GM18951 (cell line): ENCODE results near the gene MCC.

ENCODE experiments used
- POLR2A ChIP-seq: IDR thresholded peaks from 4 replicates; pipeline ENCODE4 v1.6.1; 2011; ENCODE audit warnings: mild to moderate bottlenecking; ENCODE audit not compliant: insufficient read length, insufficient read depth; ENCODE audit errors: extremely low read depth
- in situ Hi-C: fragments of 300-500 bp; cut with MboI; formaldehyde crosslinking; loops from one replicate; pipeline ENCODE4 v1.12.0; 2022; ENCODE audit warnings: low sequenced_read_pairs, mixed read lengths, inconsistent platforms; ENCODE audit not compliant: unreplicated experiment

Gene MCC

DNA sequence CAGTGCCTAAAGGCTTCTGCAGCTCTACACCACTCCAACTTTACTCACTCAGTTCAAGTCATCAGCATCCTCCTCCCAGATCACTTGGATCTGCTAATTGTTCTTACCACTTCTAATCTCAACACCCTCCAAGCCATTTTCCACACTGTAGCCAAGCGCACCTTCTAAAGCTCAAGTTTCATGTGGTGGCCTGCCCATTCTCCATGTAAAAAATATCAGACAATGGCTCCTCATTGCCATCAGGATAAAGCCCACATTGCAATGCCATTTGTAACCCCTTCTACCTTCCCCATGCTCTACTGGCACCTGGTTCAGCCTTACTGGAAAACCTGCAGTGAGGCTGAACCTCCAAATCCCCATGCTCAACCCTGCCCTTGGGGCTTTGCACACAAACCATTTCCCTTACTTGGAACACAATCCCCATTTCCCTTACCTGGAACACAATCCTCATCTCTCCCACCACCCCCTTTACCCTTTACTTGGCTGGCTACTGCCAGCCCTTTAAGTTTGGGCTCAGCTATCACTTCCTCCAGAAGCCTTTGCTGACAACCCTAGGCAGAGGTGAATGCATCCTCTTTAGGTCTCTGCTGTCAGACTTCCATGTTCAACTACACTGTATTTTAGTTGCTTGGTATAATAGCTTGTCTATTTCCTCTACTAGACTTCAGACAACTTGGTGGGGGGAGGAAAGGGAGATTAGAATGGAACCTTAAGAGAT, 273.5 kb downstream of the MCC start:
- TF ChIP-seq POLR2A, result no peak
- in situ Hi-C loops, result no loop called here

DNA sequence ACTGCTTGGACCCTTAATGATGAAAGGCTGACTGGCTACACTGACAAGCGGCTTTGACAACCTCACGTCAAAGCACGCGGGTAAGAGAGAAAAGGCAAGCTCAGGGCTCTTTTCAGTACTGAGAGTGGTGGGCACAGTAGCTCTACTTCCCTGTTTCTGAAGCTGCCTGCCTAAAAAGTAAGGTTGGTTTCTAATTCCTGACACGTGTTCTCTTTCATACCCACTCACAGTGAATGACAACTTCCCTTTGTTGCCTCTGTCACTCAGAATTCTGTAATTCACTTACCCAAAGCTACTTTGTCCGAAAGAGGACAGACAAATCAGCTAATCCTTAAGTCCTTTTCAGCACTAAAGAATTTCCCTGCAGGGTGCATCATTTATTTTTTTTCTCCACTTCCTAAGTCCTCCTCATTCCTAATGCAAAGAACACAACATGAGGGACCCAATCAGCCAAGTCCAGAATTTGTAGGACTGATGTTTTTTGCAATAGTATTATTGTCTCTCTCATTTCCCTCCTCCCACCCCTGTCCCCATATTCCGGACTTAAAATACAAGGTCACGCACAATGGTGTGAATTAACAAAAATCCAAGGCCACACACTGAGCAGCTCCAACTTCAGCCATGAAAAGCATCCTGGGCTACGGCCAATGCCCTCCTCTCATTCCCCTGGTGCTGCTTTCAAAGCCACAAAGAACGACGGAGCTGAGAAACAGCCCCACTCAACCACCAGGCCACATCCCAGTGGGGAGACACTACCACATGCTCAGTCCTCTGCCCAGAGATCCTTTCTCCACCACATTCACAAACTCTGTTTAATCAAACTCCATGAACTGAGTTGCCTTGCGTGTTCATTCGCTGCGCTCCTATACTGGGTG, 274.5 kb downstream of the MCC start:
- no peak for TF ChIP-seq POLR2A
- in situ Hi-C loops, result no loop called here

DNA sequence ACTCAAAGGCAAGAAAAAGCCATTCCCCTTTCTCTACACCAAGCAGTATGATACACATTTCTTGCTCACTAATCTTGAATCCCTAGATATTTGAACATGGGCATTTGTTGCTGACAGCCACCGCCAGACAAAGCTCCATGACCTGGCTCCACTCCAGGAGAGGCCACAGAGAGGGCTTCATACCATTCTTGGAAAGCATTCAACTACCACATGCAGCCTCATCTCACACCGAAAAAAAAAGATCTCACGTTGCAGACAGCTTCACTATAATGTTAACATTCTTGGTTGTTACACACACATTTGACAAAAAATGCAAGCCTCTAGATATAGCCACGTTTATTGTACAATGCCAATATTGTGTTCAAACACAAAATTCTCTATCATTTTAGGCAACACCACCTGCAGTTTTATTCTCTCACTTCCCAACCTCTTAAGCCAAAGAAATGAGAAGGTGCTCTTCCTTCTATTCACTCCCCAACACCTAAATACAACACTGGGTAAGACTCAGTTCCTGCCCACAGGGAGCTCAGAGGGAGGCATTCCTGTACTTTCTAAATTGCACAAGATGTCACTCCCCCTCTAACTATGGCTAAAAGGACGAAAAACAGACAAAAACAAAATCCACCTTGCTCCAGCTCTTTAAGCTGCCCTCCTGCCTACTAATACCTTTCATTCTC, 275.9 kb downstream of the MCC start:
- in situ Hi-C loops, result no loop called here
- no peak for TF ChIP-seq POLR2A

DNA sequence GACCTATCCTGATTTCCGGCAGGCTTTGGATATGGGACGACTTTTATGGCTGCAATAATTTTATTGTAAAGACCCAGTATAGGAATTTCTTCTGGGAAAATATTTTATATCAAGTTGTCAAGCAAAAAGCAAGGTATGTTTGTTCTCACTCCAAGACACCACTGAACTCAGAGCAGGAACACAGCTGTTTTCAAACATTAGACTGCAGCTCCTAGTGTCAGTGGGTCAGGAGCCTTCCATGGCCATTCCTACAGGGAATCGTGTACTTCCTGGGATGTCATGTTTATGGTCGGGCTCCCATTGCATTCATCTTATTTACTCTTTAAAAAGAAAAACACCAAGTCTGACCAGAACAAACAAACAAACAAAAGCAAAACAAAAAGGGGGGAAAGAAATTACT, 278.8 kb downstream of the MCC start:
- in situ Hi-C loops, result no loop called here
- TF ChIP-seq POLR2A, result no peak

DNA sequence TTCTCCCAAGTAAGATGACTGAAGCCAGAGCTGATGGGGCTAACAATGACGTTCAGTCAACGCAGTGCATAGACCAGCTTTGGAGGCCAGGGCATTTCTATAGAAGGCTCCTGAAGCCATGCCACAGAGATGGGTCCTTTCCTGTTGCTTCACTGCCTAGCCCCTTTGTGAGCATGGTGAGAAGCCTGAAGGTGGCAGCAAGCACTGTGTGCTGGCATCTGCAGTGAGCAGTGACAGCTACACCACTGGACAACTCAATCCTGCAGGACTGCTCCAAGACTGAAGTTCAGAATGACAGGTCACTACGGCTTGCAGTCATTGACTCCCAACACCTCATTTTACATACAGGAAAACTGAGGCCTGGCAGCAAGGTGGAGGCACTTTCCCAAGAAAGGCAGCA, 282.4 kb downstream of the MCC start:
- in situ Hi-C loops, result no loop called here
- TF ChIP-seq POLR2A, result no peak

DNA sequence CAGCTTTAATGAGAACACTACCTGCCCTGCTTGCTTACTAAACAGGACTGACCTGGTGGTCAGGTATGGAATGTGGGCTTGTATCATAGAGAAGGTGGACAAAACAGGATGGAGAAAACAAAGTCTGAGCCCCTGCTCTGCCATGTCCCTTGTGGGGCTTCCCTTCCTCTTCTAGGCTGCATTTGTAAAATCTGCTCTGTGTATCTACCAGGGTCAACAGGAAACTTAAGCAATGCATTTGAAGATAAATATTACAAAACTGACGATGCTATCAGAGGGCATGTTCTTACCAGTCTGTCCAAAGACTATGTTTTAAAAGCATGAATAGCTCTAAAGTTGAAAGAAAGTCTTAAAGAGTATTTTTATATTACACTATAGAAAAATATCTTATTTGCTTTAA, 282.9 kb downstream of the MCC start:
- in situ Hi-C loops, result no loop called here
- no peak for TF ChIP-seq POLR2A

DNA sequence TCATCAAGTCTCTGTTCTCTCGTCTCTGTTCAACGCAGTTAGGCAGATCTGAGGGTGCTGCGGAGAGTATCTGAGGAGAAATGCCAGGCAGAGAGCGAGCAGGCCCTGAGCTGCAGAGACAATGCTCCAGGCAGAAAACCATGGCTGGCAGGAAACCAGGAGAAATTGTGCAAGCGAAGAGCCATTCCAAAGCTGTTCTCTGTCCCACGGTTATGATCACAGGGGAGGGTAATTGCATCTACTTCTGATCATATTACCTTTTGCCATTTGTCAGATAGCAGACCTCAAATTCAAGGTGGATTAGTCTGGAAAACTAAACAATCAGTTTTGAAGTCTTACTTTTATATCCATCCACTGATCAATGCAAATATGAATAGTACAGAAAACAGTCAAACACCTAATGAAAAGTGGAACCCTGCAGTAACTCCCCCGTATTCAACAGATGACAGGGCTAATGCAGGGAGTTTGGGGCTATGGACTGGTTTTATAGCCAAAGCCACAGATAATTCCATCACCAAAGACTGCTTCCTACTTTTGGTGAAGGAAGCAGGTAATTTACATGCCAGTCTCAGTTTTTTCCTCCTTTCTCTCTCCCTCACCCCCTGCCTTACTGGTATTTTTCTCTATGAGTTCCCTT, 283.6 kb downstream of the MCC start:
- TF ChIP-seq POLR2A, result no peak
- in situ Hi-C loops, result no loop called here

DNA sequence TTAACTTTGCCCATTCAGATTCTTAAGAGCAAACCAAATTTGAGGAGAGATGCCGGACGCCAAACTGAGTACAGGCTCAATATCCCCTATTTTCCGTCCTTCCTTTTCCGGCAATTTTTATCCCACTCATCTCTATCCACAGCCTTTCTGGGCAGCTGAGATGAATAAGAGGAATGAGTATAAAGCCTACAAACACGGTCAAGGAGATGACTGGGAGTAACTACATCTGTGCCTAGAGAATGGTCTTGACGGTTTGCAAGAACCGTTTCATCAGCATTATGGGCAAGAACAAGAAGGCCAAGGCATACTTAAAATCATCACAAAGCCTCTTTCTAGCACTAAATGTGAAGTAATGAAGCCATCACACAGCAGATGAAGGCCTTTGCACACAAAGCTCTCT, 284.3 kb downstream of the MCC start:
- TF ChIP-seq POLR2A, result no peak
- in situ Hi-C loops, result no loop called here

DNA sequence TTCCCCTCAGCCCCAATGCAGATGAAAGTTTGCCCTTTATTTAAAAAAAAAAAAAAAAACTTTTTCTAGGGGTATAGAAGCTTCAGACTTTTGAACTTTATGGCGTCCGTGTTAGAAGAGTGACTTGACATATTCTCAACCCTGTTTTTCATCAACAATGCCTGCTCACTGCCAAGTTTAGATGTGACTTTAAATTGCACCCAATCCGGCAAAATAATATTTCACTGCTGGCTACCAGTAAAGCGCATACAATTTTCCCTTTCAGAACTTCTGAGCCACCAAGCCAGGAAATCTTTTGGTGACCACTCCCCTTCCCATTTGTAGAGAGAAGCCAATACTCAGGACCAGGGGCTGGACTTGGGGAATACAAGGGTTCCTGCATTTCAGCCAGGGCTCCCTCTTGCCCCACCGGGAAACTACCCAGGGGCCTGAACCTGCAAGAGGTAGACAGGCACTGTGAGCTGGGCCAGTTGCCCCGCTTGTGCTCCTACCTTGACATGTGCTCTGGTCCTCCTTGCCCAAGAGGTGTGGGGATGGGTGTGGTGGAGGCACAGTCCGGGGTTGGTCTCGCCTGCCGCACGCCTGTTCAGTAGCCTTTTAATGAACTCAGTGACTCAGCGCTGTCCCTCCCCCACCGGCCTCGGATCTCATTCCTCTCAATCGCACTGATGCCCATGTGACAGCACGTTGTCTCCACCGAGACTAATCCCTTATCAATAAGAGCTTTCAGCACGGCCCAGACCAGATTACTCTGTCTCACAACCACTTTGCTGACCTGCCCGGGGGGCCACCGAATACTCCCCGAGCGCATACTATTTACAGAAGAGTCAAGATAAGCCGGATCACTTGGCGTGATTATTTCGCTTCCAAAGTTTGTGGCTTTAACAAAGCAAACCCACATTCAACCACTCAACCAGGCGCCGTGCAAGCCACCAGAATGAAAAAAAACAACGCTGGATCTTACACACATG, 285.2 kb downstream of the MCC start:
- no peak for TF ChIP-seq POLR2A
- in situ Hi-C loops, result no loop called here

DNA sequence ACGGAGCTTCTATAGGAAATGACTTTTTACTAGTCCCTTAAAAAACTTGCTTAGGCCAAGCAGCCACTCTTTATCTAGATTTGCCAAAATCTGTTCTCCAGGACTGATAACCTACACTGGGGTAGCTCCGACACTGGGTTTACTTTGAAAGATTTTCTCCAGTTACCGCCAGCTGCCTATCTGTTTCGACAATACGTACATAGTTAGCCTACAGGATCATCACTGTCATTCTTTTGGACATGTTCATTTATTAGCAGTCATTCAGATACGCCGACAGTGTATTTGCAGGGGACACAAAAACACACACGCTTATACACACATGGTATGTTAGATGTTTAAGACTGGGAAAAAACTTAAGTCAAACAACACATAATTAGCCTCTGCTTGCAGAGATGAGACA, 286.0 kb downstream of the MCC start:
- no peak for TF ChIP-seq POLR2A
- in situ Hi-C loops, result no loop called here

DNA sequence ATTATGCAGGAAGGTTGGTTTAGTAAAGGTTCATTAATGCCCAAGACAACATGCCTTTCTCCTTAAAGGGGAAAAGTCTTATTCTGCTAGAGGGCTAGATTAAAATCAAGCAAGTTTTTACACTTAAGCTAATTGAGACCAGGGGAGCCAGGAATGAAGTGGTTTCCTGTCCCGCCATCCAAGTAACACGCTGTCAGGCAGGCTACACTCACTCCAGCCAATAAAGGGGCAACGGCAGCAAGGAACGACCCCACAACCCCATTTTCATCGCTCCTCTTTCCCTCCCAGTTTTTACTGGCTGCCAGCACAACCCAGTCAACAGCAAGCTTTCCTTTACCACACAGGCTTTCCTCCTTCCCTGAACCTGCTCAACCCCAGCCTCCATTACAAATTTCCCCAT, 286.5 kb downstream of the MCC start:
- no peak for TF ChIP-seq POLR2A
- in situ Hi-C loops, result no loop called here

DNA sequence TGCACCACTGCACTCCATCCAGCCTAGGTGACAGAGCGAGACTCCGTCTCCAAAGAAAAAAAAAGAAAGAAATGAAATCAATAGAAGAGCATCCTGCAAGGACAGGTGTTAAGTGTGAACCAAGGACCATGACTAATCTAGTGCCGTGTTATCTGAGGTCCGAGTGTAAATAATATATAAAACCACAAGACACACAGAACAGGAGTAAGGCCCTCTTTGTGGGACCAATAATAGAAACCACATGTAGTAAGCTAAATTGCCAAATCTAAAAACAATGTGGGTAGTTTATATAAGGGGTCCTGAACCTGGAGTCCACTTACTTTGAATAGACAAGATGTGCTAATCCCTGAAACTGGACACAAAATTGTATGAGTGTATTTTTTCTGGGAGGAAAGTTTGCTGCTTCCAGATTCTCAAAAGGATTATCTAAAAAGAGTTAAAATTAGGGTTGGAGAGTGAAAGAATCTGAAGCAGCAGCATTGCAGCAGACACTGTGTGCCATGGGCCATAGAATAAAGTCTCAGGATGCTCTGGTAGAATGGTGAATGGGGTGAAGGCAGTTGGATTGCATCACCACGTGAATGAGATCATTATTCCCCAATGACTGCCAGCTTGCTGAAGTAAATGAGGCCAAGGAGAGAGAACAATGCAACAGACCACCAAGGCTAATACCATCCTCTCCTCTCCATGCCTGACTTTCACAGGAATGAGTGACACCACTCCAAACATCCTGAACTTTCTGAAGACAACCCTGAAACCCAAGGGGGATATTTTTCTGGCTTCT, 288.9 kb downstream of the MCC start:
- no peak for TF ChIP-seq POLR2A
- in situ Hi-C loops, result no loop called here
